ENCODE measurements around the gene MT2A.
"Not testable (repeated sequence)": the region's sequence is repeated elsewhere in the genome, so short reads cannot be mapped to it uniquely, and the experiment has no call there.

MT2A gene

DNA sequence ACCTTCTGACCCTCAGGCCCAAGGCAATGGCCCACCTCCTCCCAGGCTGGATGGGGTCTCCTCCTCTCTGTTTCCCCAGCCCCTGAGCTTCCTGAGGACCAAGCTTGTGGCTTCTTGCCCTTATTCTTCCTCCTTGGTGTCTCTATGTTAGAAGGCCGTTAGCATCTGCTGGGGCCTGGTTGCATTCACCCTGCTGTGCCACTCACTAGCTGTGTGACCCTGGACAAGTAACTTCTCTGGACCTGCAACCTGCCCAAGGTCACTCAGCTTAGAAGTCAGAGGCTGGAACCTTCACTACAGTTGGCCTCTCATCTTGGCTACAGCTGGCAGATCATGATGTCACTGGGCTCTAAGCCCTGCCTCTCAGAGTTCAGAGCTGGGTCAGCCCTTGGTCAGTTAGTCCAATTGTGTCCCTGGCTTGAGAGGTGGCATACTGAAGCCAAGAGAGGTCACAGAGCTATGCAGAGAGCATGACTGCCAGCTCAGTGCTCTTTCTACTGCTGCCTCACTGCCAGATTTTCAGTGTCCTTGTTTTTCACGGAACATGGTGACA is 3.0 kb downstream of the MT2A start:
- Histone ChIP-seq H3K27ac (ENCODE audit: low read depth, low read length) (no peak overlapping the region), H3K4me1 (ENCODE audit: insufficient read depth, low read length) (peaks cover 39% of the 10 kb centered on the region), H3K36me3 (ENCODE audit: insufficient read depth, low read length) (no peaks in the 10 kb centered on the region), H3K9me3 (ENCODE audit: low read length) (no peaks in the 10 kb centered on the region), H3K27me3 (ENCODE audit: control insufficient read depth in 1 of 2, insufficient read depth in 2 of 2, low read length in 2 of 2) (no peaks in the 10 kb centered on the region), H3K9ac (ENCODE audit: low read length) (no peak overlapping the region), H3K4me3 (ENCODE audit: low read depth in 1 of 2, low read length in 2 of 2) (no peak overlapping the region)

DNA sequence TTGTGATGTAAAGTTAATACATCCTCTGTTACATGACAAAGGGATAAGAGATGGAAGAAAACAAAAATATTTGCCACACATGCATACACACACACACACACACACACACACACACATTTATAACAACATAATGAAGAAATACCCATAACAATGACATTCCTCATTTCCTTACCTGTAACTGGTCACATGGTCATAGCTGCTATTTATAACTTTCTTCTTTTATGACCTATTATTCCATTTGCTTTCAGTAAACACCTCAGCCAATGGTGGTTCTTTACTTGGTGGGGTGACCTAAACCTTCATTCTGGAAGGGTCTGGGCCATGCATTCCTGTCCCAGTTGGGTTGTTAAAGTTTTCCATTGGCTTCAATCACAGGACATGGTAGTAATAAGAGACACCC is 5.3 kb downstream of the MT2A start:
- H3K36me3 ChIP-seq (ENCODE audit: insufficient read depth, low read length), result no peaks in the 10 kb centered on the region
- peaks cover 28% of the 10 kb centered on the region for H3K4me1 ChIP-seq (ENCODE audit: insufficient read depth, low read length)

DNA sequence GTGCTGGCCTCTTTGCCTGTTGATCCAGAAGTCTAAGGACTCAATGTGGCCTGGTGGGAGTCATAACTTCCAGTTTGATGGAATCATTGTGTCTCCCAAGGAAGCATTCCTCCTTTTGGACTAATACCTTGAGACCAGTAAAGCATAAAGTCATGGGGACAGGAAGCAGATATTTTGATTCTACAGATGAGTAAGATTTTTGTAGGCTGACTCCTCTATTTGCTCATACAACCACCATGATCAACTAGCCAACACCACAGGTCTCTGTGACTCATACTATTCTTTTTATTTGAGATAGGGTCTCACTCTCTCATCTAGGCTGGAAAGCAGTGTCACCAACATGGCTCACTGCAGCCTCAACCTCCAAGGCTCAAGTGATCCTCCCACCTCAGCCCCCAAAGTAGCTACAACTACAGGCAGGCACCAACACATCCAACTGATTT is 6.2 kb downstream of the MT2A start:
- Histone ChIP-seq H3K36me3 (ENCODE audit: insufficient read depth, low read length) (no peaks in the 10 kb centered on the region), H3K9me3 (ENCODE audit: low read length) (no peaks in the 10 kb centered on the region), H3K4me1 (ENCODE audit: insufficient read depth, low read length) (peaks cover 25% of the 10 kb centered on the region), H3K9ac (ENCODE audit: low read length) (no peak overlapping the region), H3K27me3 (ENCODE audit: control insufficient read depth in 1 of 2, insufficient read depth in 2 of 2, low read length in 2 of 2) (no peaks in the 10 kb centered on the region), H3K4me3 (ENCODE audit: low read depth in 1 of 2, low read length in 2 of 2) (no peak overlapping the region), H3K27ac (ENCODE audit: low read depth, low read length) (no peak overlapping the region)

More for the DNA sequence above, 5.3 kb downstream of the MT2A start:
- H3K27me3 ChIP-seq (ENCODE audit: control insufficient read depth in 1 of 2, insufficient read depth in 2 of 2, low read length in 2 of 2), result no peaks in the 10 kb centered on the region
- no peak overlapping the region for H3K27ac ChIP-seq (ENCODE audit: low read depth, low read length)
- no peak overlapping the region for H3K4me3 ChIP-seq (ENCODE audit: low read depth in 1 of 2, low read length in 2 of 2)
- H3K9ac ChIP-seq (ENCODE audit: low read length), result no peak overlapping the region
- H3K9me3 ChIP-seq (ENCODE audit: low read length), result no peaks in the 10 kb centered on the region

DNA sequence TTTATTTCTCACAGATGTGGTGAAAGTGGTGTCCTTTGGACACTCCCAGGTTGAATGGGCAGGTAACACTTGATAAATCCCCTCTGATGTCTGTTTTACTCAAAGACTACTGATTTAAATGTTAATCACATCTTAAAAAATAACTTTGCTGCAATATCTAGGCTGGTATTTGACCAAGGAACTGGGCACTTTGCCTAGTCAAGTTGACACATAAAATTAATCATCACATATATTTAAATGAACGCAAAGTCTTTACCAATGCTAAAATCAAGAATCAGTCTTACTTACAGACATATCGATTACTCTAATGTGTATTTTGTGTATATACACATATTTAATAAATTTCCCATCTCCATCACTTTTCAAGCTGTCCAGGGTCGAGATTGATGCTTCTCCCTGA is 7.0 kb downstream of the MT2A start:
- H3K4me3 ChIP-seq (ENCODE audit: low read depth in 1 of 2, low read length in 2 of 2), result no peak overlapping the region
- H3K27ac ChIP-seq (ENCODE audit: low read depth, low read length), result no peak overlapping the region
- H3K4me1 ChIP-seq (ENCODE audit: insufficient read depth, low read length), result peaks cover 17% of the 10 kb centered on the region
- no peak overlapping the region for H3K9ac ChIP-seq (ENCODE audit: low read length)
- H3K27me3 ChIP-seq (ENCODE audit: control insufficient read depth in 1 of 2, insufficient read depth in 2 of 2, low read length in 2 of 2), result no peaks in the 10 kb centered on the region
- H3K36me3 ChIP-seq (ENCODE audit: insufficient read depth, low read length), result no peaks in the 10 kb centered on the region
- no peaks in the 10 kb centered on the region for H3K9me3 ChIP-seq (ENCODE audit: low read length)

DNA sequence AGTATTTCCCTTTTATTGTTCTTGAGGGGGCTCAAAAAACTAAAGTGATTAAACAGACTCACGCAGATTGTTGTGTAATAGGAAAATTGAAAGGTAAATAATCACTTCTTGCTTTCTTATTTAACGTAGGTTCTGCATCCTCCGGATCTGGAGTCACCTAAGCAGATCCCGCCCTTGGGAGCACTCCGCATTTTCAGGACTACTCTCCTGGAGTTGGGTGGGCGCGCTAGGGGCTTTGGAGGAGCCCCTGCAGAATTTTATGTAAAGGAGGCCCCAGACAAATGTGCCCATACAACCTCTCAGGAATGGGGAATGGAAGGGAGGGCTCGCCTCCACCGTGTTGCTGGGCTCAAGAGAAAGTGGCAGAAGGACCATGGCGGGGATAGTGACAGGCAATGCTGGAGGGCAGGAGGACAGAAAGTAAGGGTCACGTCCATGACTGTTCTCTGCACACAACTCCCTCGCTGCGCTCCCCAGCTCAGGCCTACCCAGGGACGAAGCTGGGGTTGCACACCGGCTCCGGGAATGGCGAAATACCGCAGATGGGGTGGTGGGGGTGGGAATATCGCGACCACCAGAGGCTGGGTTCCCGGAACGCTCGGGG is 8.3 kb downstream of the MT2A start:
- H3K27ac ChIP-seq (ENCODE audit: low read depth, low read length), result no peak overlapping the region

DNA sequence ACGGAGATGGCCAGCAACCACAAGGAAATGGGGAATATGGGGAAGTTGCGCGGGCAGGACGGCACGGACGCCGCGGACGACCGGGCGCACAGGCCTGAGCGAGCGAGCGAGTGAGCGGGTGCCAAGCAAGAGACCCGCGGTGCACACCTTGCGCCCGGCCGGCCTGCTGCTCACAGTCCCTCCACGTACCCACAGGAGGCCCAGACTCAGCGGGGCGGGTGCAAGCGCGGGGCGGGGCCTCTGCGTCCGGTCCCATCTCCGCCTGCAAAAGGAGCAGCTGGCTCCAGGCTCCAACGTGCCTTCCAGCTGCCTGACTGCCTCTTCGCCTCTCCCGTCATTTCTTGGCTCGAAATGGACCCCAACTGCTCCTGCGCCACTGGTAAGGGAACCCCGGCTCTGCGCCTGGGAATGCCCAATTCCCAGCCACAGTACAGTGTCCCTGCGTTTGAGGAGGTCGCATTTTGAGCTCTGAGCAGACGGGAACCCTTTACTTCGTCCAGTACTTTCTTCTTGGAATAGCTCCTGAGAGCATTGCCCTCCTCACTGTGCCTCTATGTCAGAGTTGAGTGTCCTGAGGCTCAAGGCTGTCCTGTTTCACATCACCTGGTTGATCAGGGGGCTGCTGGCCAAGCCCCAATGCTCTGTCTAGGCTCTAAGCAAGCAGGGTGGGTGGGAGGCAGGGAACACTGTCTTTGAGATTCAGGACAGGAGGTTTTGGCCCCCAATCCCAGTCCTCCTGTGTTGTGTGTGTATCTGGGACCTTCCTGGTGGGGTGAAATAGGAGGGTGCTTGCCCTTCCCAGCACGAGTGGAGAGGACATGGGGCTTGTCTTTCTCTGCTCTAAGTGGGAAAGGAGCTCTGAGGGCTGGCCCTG is 9.1 kb downstream of the MT2A start:
- H3K9me3 ChIP-seq (ENCODE audit: low read length), result no peaks in the 10 kb centered on the region
- H3K9ac ChIP-seq (ENCODE audit: low read length), result peak overlapping the region; percentile 80
- H3K27me3 ChIP-seq (ENCODE audit: control insufficient read depth in 1 of 2, insufficient read depth in 2 of 2, low read length in 2 of 2), result no peaks in the 10 kb centered on the region
- peaks cover 8% of the 10 kb centered on the region for H3K4me1 ChIP-seq (ENCODE audit: insufficient read depth, low read length)
- peak overlapping the region; percentile 49 to 50 for H3K4me3 ChIP-seq (ENCODE audit: low read depth in 1 of 2, low read length in 2 of 2)
- peak overlapping the region; percentile 23 for H3K27ac ChIP-seq (ENCODE audit: low read depth, low read length)
- no peaks in the 10 kb centered on the region for H3K36me3 ChIP-seq (ENCODE audit: insufficient read depth, low read length)

More for the DNA sequence above, 8.3 kb downstream of the MT2A start:
- Histone ChIP-seq H3K9ac (ENCODE audit: low read length) (no peak overlapping the region), H3K27me3 (ENCODE audit: control insufficient read depth in 1 of 2, insufficient read depth in 2 of 2, low read length in 2 of 2) (no peaks in the 10 kb centered on the region), H3K36me3 (ENCODE audit: insufficient read depth, low read length) (no peaks in the 10 kb centered on the region), H3K4me1 (ENCODE audit: insufficient read depth, low read length) (peaks cover 8% of the 10 kb centered on the region), H3K4me3 (ENCODE audit: low read depth in 1 of 2, low read length in 2 of 2) (peak overlapping the region; percentile 49 to 50), H3K9me3 (ENCODE audit: low read length) (no peaks in the 10 kb centered on the region)

DNA sequence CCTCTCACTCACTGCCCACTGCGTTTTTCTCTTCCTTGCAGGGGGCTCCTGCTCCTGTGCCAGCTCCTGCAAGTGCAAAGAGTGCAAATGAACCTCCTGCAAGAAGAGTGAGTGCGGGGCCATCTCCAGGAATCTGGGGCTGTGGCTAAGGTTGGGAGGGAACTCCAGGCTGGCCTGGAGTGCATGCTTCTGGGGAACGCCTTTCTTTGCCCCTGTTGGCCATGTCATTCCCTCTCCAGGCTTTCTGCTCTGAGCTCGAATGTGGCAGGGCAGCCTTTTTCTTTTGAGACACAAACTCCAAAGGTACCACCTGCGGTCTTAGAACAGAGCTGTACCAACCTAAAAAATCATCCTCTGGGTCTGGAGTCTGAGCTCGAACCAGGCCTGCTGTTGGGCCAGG is 9.8 kb downstream of the MT2A start:
- no peak overlapping the region for H3K4me3 ChIP-seq (ENCODE audit: low read depth in 1 of 2, low read length in 2 of 2)
- peak overlapping the region; percentile 80 for H3K9ac ChIP-seq (ENCODE audit: low read length)
- no peaks in the 10 kb centered on the region for H3K9me3 ChIP-seq (ENCODE audit: low read length)
- no peak overlapping the region for H3K27ac ChIP-seq (ENCODE audit: low read depth, low read length)
- no peaks in the 10 kb centered on the region for H3K27me3 ChIP-seq (ENCODE audit: control insufficient read depth in 1 of 2, insufficient read depth in 2 of 2, low read length in 2 of 2)
- no peaks in the 10 kb centered on the region for H3K36me3 ChIP-seq (ENCODE audit: insufficient read depth, low read length)
- H3K4me1 ChIP-seq (ENCODE audit: insufficient read depth, low read length), result peaks cover 8% of the 10 kb centered on the region

DNA sequence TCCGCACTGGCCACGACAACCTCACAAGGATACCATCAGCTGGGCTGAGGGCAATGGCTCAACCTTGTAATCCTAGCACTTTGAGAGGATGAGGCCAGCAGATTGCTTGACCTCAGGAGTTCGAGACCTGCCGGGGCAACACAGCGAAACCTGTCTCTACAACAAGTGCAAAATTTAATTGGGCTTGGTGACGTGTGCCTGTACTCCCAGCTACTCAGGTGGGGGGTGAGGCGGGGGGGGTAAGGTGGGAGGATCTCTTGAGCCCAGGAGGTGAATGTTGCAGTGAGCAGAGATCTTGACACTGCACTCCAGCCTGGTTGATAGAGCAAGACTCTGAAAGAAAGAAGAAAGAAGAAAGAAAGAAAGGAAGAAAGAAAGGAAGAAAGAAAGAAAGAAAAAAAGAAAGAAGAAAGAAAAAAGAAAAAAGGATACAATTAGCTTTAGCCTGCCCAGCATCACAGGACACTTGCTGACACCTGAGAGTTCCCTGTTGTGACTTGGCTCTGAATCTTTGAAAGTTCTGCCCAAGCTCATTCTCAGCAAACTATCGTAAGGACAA is 12.0 kb downstream of the MT2A start:
- H3K4me3 ChIP-seq (ENCODE audit: low read depth in 1 of 2, low read length in 2 of 2), result no peak overlapping the region

DNA sequence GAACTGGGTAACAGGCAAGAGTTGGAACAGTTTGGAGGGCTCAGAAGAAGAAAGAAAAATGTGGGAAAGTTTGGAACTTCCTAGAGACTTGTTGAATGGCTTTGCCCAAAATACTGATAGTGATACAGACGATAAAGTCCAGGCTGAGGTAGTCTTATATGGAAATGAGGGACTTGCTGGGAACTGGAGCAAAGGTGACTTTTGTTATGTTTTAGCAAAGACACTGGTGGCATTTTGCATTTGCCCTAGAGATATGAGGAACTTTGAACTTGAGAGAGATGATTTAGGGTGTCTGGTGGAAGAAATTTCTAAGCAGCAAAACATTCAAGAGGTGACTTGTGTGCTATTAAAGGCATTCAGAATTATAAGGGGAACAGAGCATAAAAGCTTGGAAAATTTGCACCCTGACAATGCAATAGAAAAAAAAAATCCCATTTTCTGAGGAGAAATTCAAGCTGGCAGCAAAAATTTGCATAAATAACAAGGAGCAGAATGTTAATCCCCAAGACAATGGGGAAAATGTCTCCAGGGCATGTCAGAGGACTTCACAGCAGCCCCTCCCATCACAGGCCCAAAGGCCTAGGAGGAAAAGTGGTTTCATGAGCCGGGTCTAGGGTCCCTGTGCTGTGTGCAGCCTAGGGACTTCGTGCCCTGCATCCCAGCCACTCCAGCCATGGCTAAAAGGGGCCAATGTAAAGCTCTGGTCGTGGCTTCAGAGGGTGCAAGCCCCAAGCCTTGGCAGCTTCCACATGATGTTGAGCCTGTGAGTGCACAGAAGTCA is 13.5 kb downstream of the MT2A start:
- not testable (repeated sequence) for H3K9ac ChIP-seq (ENCODE audit: low read length); H3K9me3 ChIP-seq (ENCODE audit: low read length); H3K27me3 ChIP-seq (ENCODE audit: control insufficient read depth in 1 of 2, insufficient read depth in 2 of 2, low read length in 2 of 2); H3K36me3 ChIP-seq (ENCODE audit: insufficient read depth, low read length); H3K4me3 ChIP-seq (ENCODE audit: low read depth in 1 of 2, low read length in 2 of 2); H3K27ac ChIP-seq (ENCODE audit: low read depth, low read length)
- H3K4me1 ChIP-seq (ENCODE audit: insufficient read depth, low read length), result peaks cover 13% of the 10 kb centered on the region

More for the DNA sequence above, 12.0 kb downstream of the MT2A start:
- H3K36me3 ChIP-seq (ENCODE audit: insufficient read depth, low read length), result no peaks in the 10 kb centered on the region
- no peak overlapping the region for H3K9ac ChIP-seq (ENCODE audit: low read length)
- H3K27me3 ChIP-seq (ENCODE audit: control insufficient read depth in 1 of 2, insufficient read depth in 2 of 2, low read length in 2 of 2), result no peaks in the 10 kb centered on the region
- no peaks in the 10 kb centered on the region for H3K9me3 ChIP-seq (ENCODE audit: low read length)
- no peak overlapping the region for H3K27ac ChIP-seq (ENCODE audit: low read depth, low read length)
- H3K4me1 ChIP-seq (ENCODE audit: insufficient read depth, low read length), result peaks cover 8% of the 10 kb centered on the region

DNA sequence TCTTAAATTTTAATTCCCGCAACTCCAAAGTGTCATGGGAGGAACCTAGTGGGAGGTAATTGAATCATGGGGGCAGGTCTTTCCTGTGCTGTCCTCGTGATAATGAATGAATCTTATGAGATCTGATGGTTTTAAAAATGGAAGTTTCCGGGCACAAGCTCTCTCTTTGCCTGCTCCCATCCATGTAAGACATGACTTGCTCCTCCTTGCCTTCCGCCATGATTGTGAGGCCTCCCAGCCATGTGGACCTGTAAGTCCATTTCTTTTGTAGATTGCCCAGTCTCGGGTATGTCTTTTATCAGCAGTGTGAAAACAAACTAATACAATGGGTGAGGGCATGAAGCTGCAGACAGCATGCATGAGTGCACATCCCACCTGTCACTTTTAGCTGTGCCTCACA is 14.8 kb downstream of the MT2A start:
- H3K27me3 ChIP-seq (ENCODE audit: control insufficient read depth in 1 of 2, insufficient read depth in 2 of 2, low read length in 2 of 2); H3K9me3 ChIP-seq (ENCODE audit: low read length); H3K36me3 ChIP-seq (ENCODE audit: insufficient read depth, low read length); H3K27ac ChIP-seq (ENCODE audit: low read depth, low read length); H3K9ac ChIP-seq (ENCODE audit: low read length); H3K4me3 ChIP-seq (ENCODE audit: low read depth in 1 of 2, low read length in 2 of 2): not testable (repeated sequence)
- H3K4me1 ChIP-seq (ENCODE audit: insufficient read depth, low read length), result peaks cover 12% of the 10 kb centered on the region

DNA sequence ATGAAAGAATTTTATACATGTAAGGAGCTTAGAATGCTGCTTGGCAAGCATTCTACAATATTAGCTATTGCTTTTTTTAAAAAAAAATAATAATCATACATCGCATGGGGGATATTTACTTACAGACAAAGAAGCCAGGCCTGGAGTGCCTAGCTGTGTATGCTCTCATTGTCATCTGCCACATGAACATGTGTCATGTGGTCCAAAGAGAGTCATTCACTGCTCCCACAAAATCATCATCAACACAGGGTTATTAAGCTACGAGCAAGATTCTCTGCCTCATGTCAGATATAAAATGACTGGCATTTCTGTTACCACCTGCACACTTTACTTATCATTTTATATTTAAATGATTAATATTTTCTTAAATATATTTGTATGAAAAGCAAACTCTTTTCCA is 15.3 kb downstream of the MT2A start:
- no peaks in the 10 kb centered on the region for H3K36me3 ChIP-seq (ENCODE audit: insufficient read depth, low read length)
- no peaks in the 10 kb centered on the region for H3K9me3 ChIP-seq (ENCODE audit: low read length)
- H3K27me3 ChIP-seq (ENCODE audit: control insufficient read depth in 1 of 2, insufficient read depth in 2 of 2, low read length in 2 of 2), result no peaks in the 10 kb centered on the region
- no peak overlapping the region for H3K9ac ChIP-seq (ENCODE audit: low read length)
- no peak overlapping the region for H3K27ac ChIP-seq (ENCODE audit: low read depth, low read length)
- H3K4me3 ChIP-seq (ENCODE audit: low read depth in 1 of 2, low read length in 2 of 2), result no peak overlapping the region
- H3K4me1 ChIP-seq (ENCODE audit: insufficient read depth, low read length), result peaks cover 12% of the 10 kb centered on the region

Data from muscle layer of colon (tissue), 2 donors.